ENCODE data around the gene SUGP1.

The SUGP1 gene

DNA sequence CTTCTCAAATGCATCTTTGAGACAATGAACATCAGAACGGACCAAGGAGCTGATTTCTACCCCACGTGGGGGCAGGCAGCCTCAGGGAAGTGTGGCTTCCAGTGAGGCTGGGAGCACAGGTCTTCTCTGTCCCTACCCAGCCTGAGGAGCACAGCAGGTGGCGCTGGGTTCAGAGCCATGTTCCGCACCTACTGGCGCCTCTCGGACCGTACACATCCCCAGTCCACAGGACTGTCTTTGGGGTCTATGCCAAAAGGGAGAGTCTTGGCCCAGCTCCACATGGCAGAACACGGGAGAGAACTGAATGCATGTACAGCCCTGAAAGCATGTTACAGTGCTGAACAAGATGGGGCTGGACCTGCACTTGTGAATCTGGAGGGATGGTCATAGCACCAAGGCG lies 22.6 kb downstream of the SUGP1 start:
- no peak for DNase-seq (ENCODE audit: low read depth in 2 of 2)

DNA sequence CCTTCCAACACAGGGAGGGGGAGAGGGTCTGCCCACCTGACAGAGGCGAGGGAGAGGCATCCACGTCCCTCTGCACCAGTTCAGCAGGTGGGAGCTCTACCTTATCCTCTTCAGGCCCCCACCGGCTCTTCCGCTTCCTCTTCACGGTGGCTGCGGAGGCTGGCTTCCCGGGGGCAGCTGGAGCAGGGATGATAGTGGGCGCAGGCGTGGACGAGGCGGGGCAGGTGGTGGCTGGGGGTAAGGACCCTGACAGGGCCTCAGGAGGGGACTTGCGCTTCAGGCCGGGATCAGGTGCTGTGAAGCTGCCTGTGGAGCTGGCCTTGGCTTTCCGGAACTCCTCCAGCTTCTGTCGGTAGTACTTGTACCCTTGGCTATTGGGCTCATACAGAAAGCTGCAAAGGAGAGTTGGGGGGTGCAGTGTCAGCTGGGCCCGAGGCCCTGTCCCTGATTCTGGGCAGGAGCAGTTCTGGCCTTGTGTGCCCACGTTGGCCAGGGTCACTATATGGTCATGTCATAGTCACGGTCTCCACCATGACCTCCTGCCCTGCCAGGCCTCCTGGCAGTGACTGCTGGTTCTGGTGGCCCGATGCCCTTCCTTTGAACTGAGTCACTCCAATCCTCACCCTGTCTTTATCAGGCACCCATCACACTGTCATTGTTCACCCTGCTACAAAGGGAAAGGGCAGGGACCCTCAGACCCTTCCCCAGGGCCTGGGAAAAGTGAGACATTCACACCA lies 23.2 kb downstream of the SUGP1 start:
- no peak for DNase-seq (ENCODE audit: low read depth in 2 of 2)

DNA sequence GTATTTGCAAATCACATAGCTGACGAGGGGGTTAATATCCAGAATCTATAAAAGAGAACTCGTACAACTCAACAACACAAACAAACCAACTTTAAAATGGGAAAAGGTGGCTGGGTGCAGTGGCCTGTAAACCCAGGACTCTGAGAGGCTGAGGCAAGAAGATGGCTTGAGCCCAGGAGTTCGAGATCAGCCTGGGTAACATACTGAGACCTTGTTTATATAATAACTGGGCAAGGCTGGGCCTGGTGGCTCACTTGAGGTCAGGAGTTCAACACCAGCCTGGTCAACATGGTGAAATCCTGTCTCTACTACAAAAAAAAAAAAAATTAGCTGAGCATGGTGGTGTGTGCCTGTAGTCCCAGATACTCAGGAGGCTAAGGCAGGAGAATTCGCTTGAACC lies 25.4 kb downstream of the SUGP1 start:
- no peak for DNase-seq (ENCODE audit: low read depth in 2 of 2)

DNA sequence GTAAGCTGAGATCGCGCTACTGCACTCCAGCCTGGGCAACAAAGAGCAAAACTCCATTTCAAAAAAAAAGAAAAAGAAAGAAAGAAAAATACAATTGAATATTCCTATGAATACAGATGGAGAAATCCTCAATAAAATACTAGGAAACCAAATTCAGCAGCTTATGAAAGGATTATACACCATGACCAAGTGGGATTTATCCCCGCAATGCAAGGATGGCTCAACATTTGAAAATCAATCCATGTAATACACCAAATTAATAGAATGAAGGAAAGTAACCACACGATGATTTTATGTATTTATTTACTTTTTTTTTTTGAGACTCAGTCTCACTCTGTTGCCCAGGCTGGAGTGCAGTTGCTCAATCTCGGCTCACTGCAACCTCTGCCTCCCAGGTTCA lies 27.7 kb downstream of the SUGP1 start:
- DNase-seq (ENCODE audit: low read depth in 2 of 2): no peak

DNA sequence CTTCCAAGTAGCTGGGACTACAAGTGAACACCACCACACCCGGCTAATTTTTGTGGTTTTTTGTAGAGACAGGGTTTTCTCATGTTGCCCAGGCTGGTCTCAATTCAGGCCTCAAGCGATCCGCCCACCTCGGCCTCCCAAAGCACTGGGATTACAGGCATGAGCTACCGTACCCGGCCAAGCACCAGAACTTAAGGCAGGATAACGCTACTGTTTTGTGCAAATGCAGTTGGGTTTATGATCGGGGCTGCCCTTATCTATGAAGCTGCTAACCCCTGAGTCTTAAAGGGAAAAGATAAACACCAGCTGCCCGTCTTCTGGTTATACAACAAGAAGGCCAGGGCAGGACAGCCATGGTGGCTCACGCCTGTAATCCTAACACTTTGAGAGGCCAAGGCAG lies 34.6 kb downstream of the SUGP1 start:
- no peak for DNase-seq (ENCODE audit: low read depth in 2 of 2)

DNA sequence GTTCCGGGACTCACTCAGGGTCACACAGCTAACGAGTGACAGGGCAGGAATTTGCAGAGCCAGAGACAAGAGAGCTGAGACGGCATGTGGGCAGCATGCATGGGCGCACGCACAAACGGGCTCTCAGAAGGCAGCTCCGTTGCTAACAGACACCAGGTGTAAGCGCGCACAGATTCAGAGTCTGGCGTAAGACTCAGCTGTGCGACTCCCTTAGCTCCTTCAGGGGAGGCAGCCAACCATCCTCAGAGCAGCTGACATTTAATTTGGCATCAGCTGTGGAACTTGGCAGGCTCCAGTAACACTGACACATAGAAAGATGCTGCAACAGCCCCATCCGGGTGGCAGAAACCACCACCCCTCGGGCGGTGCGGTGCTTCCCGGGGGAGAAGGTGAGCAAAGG lies 39.7 kb downstream of the SUGP1 start:
- DNase-seq (ENCODE audit: low read depth in 2 of 2): no peak

DNA sequence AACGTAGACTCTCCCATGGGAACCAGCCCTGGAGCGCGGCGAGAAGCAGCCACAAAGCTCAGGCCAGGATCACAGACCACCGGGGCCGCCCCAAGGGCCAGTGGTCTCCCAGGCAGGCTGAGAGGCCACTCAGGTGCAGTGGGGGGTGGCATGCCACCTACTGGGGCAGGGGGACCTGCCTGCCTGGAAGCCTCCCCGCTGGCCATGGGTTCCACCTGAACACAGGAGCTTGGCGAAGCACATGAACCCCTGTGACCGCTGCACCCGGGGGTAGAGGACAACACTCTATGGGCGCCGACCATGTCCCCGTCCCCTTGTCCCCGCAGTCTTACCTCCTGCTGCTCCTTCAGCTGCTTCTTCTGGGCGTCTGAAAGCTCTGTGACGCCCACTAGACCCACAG lies 40.5 kb downstream of the SUGP1 start:
- no peak for DNase-seq (ENCODE audit: low read depth in 2 of 2)

DNA sequence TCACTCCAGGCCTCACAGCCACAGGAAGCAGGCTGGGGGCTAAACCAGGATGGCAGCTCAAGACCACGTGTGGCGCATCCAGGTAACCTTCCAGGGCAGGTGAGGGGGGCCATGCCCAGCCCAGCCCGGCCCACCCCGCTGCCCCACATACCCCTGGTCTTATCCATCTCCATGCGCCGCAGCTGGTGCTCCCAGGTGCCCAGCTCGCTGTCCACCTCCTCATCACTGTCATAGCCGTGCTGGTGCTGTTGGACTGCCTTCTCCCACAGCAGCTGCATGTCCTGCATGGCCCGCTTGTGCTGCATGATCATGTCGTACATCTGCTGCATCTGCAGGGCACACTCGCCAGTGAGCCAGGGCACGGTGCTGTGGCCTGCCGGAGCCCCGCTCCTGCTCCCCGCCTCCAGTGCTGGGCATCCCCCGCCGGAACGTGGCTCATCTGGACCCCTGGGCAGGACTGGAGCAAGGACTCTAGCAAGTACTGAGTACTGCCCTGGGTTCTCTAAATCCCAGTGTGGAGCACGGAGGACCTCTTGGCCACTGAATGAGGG lies 41.2 kb downstream of the SUGP1 start:
- no peak for DNase-seq (ENCODE audit: low read depth in 2 of 2)

DNA sequence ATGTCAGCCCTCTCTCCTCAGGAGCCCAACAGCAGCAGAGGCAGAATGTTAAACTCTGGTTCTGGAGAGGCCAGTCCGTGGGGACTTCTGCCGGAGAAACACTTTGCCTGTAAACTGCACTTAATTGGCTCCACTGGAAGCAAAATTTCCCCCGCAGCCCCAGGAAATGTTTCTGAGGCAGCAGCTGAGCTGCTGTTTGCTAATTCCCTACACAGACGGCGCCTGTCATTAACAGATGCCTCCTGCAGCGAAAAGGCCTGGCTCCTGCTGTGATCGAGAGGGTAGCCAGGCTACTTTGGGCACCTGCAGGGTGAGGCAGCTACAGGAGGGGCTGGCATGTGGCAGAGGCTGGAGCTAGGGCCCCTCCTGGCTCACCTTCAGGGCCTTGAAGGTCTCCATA lies 42.0 kb downstream of the SUGP1 start:
- no peak for DNase-seq (ENCODE audit: low read depth in 2 of 2)

DNA sequence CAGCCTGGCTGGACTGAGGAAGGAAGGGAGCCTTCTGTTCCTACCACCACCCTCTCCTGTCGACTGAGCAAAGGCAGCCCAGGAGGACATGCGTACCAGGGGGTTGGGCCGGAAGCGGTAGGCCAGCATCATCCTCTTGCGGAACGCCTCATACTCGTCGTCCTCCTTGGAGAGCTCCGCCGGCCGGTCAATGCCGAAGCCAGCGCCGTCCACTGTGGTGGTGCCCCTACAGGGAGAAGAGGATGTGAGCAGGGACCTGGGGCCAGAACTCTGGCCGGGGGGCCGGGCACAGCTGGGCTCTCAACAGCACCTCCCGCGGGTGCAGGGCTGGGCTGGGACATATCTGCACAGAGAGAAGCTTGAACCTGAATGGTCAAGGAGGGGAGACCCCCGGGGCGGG lies 43.5 kb downstream of the SUGP1 start:
- no peak for DNase-seq (ENCODE audit: low read depth in 2 of 2)

DNA sequence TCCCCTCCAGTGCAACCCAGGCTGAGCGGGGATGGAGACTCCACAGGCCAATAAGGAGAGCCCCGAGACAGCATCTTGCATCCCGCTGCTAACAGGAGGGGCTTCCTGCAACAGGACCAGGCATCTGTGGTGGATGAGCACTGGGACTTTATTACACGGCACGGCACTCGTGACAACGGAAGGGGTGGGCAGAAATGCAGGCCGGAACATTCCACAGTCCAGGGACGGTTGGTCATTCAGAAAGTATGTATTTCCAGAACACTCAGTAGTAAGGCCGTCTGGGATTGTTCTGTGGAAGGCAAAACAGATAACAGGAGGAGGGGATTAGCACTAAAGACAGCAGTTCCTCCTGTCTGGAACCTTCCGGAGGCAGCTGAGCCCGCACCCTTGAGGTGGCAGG lies 43.9 kb downstream of the SUGP1 start:
- DNase-seq (ENCODE audit: low read depth in 2 of 2): no peak

DNA sequence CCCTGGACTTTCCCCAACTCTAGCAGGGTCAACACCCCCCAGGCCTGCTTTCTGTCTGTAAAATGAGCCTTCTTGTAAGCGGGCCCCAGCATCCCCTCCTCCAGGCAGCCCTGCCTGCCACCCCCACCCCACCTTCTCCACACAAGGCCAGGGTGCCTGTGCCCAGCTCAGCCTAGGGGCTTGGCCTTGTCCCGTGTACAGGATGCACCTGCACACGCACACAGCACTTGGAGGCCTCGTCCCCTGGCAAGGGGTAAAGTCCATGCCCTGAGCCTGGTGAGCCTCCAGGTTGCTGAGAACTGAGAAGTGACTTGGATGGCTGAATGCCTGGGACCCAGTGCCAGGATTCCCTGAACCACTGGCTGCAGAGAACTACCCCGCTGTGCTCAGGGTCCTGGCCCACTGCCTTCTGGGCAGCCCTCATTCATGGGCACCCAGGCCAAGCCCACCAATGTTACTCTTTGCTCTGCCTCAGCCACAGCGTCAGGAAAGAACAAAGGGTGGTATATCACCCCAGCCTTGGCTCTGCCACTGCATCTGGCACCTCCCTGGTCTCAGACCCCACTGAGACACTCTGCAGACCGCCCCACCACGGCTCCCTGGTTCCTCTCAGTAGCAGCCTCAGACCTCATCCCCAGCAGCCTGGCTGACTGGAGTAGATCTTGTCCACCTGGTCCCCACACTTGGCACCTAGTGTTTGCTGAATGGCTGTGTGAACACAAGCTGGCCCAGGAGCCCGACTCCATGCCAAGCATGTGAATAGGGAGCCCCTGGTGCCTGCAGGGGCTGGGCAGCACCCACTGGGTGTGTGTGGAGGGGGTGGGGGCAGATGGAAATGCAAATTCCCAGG lies 45.4 kb downstream of the SUGP1 start:
- no peak for DNase-seq (ENCODE audit: low read depth in 2 of 2)

DNA sequence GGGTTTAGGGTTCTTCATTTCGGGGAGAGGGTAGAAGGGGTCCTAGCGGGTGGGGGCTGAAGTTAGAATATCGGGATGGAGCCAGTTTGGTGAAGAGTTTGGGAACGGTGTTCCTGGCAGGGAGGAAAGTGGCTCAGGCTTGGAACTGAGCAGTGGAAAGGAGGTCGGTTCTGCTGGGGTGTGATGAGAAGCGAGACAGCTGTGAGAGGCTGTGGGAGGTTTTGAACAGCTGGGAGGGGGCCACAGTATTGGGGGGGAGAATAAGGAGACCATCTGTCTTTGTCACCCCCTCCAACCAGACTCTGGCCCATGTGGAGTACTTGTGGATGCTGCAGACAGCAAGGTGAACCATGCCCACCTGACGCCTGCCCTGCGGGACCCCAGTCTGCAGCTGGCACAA lies 46.2 kb downstream of the SUGP1 start:
- DNase-seq (ENCODE audit: low read depth in 2 of 2): no peak

DNA sequence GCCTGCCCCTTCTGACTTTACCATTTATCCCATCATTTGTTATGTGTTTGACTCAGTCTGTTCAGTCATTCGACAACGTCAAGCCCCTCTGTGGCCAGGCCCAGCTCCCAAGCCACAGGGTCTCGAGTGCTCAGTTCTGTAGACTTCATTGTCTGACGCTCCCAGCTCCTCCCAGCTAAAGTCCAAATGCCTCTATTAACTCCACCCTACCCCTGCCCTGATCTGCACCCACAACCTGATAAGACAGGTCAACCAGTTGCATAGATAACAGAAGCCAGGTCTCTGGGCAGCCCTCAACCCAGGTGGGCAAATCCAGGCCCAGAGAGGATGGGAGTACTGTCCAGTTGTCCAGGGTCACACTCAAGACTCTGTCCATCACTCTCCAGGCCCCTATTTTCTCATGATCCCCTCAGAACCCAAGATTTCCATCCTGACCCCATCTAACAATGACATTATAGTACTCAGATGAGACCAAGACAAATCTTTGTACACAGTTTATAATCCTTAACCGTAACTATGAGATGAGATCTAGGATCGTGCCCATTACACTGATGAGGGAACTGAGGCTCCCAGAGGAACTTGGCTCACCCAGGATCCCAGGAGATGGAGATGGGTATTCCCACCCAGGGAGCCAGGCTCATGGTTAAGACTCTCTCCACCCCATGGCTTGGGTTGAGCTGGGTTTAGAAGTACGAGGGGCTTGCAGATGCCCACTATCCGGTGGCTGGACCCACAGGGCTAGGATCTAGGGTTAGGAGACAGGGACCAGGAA lies 48.3 kb downstream of the SUGP1 start:
- no peak for DNase-seq (ENCODE audit: low read depth in 2 of 2)

DNA sequence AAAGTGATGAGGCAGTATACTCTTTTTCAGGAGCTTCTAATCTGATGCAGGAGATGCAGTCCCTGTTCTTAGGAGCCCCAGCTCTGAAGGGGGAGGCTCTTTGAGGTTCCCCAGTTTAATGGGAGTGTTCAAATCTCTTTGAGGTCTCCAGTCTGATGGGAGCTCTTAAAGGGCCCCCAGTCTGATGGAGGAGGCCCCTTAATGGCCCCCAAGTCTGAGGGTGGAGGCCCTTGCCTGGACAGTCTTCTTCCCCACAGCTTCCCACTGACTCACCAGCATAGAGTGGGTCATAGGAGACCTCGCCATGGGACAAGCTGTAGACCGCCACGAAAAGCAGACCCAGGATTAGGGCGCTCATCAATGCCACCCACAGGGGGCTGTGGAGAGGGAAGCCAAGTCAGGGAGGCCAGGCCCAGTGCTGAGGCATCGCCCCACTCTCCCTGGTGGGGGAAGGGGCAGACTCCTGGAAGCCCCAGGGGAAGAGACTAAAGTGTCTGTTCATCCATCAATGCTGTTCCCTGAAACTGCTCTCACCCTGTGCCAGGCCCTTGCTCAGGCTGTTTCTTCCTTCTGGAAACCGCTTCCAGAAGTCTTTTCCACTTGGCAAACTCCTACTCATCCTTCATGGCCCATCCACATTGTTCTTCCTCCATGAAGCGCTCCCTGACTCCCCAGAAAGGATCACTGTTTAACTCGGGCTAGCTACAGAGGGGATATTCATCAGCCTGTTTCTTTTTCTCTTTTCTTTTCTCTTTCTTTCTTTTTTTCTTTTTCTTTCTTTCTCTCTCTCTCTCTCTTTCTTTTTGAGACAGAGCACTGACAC lies 49.3 kb downstream of the SUGP1 start:
- no peak for DNase-seq (ENCODE audit: low read depth in 2 of 2)

DNA sequence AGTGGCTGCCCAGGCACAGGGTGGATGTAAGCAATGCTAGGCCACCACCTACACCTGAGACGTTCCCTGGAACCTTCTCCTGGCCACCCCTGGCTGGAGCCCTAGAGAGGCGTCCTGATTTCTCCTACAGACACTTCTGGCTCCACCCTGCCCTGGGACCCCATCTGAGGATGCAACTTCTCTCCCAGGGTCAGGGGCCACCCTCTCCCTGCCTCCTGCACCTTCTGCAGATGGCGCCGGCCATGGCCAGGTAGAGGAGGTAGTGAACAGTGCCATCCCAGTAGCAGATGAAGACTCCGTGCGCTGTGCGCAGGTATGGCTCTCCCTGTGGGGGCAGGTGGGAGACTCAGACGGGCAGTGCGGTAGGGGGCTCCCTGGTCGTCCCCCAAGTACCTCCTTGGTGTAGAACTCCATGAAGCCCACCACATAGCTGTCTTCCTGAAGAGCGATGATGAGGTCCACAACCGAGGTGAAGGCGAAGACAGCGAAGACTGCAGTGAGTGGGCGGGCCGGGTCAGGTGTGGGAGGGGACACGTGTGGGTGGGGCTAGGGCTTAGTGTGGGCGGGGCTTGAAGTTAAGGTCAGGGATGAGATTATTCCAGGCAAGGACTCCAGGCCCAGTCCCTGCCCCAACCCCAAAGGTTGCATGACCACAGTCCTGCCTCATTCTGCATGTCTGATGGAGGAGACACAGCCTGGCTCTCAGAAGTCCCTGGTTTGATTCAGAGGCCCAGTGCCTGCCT lies 50.2 kb downstream of the SUGP1 start:
- DNase-seq (ENCODE audit: low read depth in 2 of 2): no peak

DNA sequence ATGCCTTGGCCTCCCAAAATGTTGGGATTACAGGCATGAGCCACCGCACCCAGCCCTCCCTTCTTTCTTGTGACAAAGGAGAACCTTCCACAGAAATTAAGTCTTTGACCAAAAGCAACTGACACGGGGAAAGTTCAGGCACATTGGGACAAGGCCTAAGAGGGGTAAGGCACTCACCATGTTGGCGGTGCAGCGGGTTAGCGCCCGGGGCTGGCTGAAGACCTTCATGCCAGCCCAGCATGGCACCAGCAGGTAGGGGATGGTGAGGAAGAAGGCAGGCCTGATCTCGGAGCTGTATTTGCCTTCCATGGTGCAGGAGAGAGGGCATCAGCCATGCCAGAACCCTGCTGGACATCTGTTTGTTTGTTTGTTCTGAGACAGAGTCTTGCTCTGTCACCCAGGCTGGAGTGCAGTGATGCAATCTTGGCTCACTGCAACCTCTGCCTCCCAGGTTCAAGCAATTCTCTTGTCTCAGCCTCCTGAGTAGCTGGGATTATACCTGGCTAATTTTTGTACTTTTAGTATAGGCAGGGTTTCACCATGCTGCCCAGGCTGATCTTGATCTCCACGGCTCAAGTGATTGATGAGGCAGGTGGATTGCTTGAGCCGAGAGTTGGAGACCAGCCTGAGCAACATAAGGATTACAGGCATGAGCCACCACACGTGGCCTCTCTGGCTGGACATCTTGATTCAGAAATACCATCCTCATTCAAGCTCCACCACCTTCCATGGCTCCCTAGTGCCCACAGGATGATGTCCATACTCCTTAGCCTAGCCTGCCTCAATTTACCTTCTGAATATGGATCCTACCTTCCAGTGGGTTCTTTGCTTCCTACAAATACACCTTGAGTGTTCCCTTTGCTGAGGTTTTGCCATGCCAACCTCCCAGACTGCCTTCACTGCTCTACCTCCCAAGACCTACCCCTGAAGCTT lies 51.6 kb downstream of the SUGP1 start:
- DNase-seq (ENCODE audit: low read depth in 2 of 2): no peak

DNA sequence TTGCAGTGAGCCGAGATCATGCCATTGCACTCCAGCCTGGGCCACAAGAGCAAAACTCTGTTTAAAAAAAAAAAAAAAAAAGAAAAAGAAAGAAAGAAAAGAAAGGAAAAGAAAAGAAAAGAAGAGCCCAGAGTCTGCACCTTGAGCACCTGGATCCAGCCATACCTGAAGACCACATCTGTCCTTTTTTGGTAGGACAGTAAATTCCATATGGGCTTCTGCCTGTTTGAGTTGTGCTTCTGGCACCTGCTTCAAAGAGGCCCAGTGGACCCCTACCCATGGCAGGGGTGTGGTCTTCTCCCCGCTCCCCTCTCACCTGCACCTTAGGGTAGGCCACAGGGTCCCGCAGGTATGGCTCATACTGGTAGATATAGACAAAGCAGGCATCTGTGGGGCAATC lies 53.0 kb downstream of the SUGP1 start:
- no peak for DNase-seq (ENCODE audit: low read depth in 2 of 2)

DNA sequence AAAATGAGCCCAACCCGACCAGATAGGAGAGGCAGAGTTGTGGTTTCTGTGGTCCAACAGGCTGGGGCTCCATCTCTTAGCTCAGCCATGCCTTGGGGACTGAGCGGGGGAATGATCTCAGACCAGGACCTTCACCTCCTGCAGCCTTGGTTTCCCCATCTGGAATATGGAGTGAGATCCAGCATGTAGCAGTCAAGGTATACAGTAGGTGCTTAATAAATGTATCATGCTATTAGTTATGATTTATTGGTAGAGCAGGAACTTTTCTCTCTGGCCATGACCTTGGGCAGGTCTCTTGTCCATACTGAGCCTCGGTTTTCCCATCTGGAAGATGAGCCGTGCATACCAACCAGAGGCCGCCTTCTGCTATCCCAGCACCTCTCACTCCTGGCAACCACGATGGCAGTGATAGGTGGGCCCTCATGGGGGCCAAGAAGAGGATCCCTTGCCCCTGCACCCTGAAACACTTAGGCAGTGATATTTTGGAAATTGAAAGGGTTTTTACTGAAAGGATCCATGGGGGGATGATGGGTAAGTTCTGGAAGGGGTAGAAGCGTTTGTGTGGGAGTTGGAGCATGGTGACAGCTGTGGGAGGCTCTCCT lies 56.3 kb downstream of the SUGP1 start:
- no peak for DNase-seq (ENCODE audit: low read depth in 2 of 2)

Measured in activated CD4-positive, alpha-beta T cell treated with anti-CD3 and anti-CD28 coated beads for 24 hours (primary cell).